H1 (cell line): ENCODE measurements around the gene GARNL3. TPM values are rescaled to one million over a fixed set of nuclear protein-coding genes. Genes with fewer than 3 reads are reported as not detected.

Experiments used
- polyA plus RNA-seq, 7 experiments: library from polyadenylated mRNA; depleted of rRNA in 3 of 7; stranded (reverse) in 5 of 7; unstranded in 2 of 7; fragments of >200 nt in 5 of 7; fragments of 200-250 nt in 2 of 7; gene quantifications; 1 replicate in 5 of 7; 2 replicates in 1 of 7; 4 replicates in 1 of 7; pipeline versions ENCODE4 v1.2.1 to v1.2.3, GENCODE V29; 2011 to 2013; ENCODE audit warnings: missing spikeins in 2 of 7, mixed read lengths in 2 of 7
- total RNA-seq: library from RNA; stranded (reverse); fragmentation: NEBNext Ultra II Directional; extraction: Animal tissue kit (Norgen Biotek cat#: 25700); gene quantifications from 2 replicates; pipeline ENCODE4 v1.2.1, GENCODE V29; 2021
- TF ChIP-seq, protein P1 (sequence below): IDR thresholded peaks from 2 replicates; pipeline ENCODE4 v1.6.1; 2011; ENCODE audit warnings: low read length, improper control_type of control experiment

The GARNL3 gene
- total and polyA plus RNA-seq, 2 of the 8 experiments (the other 6 are each of a cell fraction or from before 2014, with no cell fraction given) = 6.5 to 18.3 TPM

DNA sequence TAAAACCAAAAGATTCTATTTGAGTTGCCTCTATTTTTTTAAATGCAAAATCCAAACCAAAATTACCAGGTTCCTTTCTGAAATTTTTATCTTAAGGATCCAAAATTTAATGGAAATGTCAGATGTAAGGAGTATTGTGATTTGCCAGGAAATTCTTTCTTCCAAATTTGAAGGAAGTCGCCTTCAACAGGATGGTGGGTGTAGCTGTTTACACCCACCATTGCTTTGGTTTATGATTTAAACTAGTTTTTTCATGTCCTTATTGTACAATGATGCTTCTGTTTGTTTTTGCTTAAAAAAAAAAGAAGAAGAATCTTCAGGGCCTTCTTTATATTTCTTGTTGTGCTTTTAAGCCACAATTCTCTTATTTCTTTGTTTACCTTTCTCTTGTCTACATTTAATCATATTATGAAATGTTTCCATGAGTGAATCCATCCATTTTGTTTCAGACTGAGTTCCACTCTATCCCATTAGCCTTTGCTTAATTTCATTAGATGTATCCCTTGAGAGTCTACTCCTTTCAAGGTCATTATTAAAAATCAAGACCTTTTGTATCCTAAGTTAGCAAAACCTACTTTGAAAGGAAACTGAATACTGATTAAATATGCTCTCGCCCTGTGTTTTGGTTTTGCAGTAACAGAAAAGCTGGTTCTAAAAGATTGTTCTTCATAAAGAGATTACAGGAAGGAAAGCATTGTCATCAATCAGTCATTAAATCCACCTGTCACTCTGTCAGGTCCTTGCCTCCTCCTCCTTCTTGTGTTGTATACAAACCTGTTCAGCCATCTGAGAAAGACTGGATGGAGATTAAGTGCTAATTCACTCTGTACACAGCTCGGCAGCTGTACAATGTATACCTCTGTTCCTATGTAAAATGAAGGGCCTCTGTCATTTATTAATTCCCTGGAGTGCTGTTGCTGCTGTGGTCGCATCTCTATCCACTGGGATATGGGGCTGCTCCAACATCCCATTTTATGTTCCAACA is 86.9 kb downstream of the GARNL3 start (continued):
- TF ChIP-seq, protein P1, sequence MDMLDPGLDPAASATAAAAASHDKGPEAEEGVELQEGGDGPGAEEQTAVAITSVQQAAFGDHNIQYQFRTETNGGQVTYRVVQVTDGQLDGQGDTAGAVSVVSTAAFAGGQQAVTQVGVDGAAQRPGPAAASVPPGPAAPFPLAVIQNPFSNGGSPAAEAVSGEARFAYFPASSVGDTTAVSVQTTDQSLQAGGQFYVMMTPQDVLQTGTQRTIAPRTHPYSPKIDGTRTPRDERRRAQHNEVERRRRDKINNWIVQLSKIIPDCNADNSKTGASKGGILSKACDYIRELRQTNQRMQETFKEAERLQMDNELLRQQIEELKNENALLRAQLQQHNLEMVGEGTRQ = no peak
